Measurements from ENCODE around the gene EPAS1.

The EPAS1 gene

GRCh38 chr2:46326231-46326980 is 29.2 kb downstream of the EPAS1 start:
- no peak for DNase-seq

- no peak for DNase-seq
Observed at GRCh38 chr2:46327627-46328026, 30.4 kb downstream of the EPAS1 start.

GRCh38 chr2:46328291-46328690 is 31.1 kb downstream of the EPAS1 start:
- no peak for DNase-seq

GRCh38 chr2:46328829-46329228 is 31.6 kb downstream of the EPAS1 start:
- DNase-seq: no peak

- no peak for DNase-seq
Observed at GRCh38 chr2:46329340-46329739, 32.1 kb downstream of the EPAS1 start.

- DNase-seq: no peak
Observed at GRCh38 chr2:46329803-46330775, 32.9 kb downstream of the EPAS1 start.

GRCh38 chr2:46331109-46331766 is 34.0 kb downstream of the EPAS1 start:
- DNase-seq: no peak

GRCh38 chr2:46332686-46333281 is 35.6 kb downstream of the EPAS1 start:
- DNase-seq: no peak

GRCh38 chr2:46333912-46334311 is 36.7 kb downstream of the EPAS1 start:
- no peak for DNase-seq

GRCh38 chr2:46334389-46335271 is 37.4 kb downstream of the EPAS1 start:
- no peak for DNase-seq

GRCh38 chr2:46335391-46336282 is 38.4 kb downstream of the EPAS1 start:
- DNase-seq: no peak

GRCh38 chr2:46336283-46336959 is 39.2 kb downstream of the EPAS1 start:
- no peak for DNase-seq

- DNase-seq: no peak
Observed at GRCh38 chr2:46337208-46337994, 40.2 kb downstream of the EPAS1 start.

GRCh38 chr2:46338674-46339073 is 41.5 kb downstream of the EPAS1 start:
- no peak for DNase-seq

GRCh38 chr2:46339200-46339599 is 42.0 kb downstream of the EPAS1 start:
- no peak for DNase-seq

GRCh38 chr2:46339676-46340459 is 42.7 kb downstream of the EPAS1 start:
- no peak for DNase-seq

GRCh38 chr2:46340740-46341420 is 43.7 kb downstream of the EPAS1 start:
- no peak for DNase-seq
